WTC11 (cell line): ENCODE measurements around the gene LCT. TPM values are rescaled to one million over a fixed set of nuclear protein-coding genes. Genes with fewer than 3 reads are reported as not detected.

Source experiments
- ATAC-seq: fragments of 200-7000 bp; cut with Tn5 transposase; 2 replicates; pipeline ENCODE4 v1.10.0; 2021; ENCODE audit warnings: mild to moderate bottlenecking, moderate library complexity
- CTCF ChIA-PET: fragments of 300-600 bp; sonication (Branson Sonifier 250); formaldehyde crosslinking; loops from one replicate; lab custom pipeline; 2021; ENCODE audit warnings: antibody characterized with exemption; lab: Charles Lee
- POLR2A ChIA-PET: fragments of 350-600 bp; sonication (Branson Sonifier 250); formaldehyde crosslinking; loops from one replicate; lab custom pipeline; 2021; ENCODE audit warnings: antibody characterized with exemption; lab: Charles Lee
- DNase-seq: peaks from one replicate; pipeline ENCODE4 v3.0.0; 2021; ENCODE audit warnings: low spot score
- H3K27ac Mint-ChIP-seq: 2 replicates; pipeline ENCODE4 v1.8.0; 2021; ENCODE audit warnings: mixed read lengths
- H3K27me3 Mint-ChIP-seq: 2 replicates; pipeline ENCODE4 v1.8.0; 2021; ENCODE audit warnings: low read depth, mild to moderate bottlenecking, moderate library complexity, mixed read lengths
- H3K36me3 Mint-ChIP-seq: 2 replicates; pipeline ENCODE4 v1.8.0; 2021; ENCODE audit warnings: mixed read lengths
- H3K4me1 Mint-ChIP-seq: 2 replicates; pipeline ENCODE4 v1.8.0; 2022; ENCODE audit warnings: mixed read lengths
- H3K4me3 Mint-ChIP-seq: 2 replicates; pipeline ENCODE4 v1.8.0; 2021; ENCODE audit warnings: mild to moderate bottlenecking, moderate library complexity, mixed read lengths
- H3K9me3 Mint-ChIP-seq: 2 replicates; pipeline ENCODE4 v1.8.0; 2021; ENCODE audit warnings: mixed read lengths
- CBFB ChIP-seq: sonication (generic); formaldehyde crosslinking; IDR thresholded peaks from 2 replicates; pipeline ENCODE4 v1.8.1; 2022; ENCODE audit warnings: mild to moderate bottlenecking, low read depth, missing genetic modification reagents
- GTF2I ChIP-seq: fragments of 250-450 bp; sonication (Bioruptor Pico); conservative IDR thresholded peaks from 2 replicates; pipeline ENCODE4 v1.4.0; 2021; ENCODE audit warnings: mild to moderate bottlenecking
- HMGA2 ChIP-seq: fragments of 250-450 bp; sonication (Bioruptor Pico); IDR thresholded peaks from 2 replicates; pipeline ENCODE4 v1.4.0; 2021; ENCODE audit warnings: mild to moderate bottlenecking, moderate library complexity
- IRF2 ChIP-seq: sonication (generic); formaldehyde crosslinking; IDR thresholded peaks from 2 replicates; pipeline ENCODE4 v1.8.0; 2022; ENCODE audit warnings: low read depth, missing genetic modification reagents, borderline replicate concordance
- JUN ChIP-seq: sonication (generic); formaldehyde crosslinking; IDR thresholded peaks from 2 replicates; pipeline ENCODE4 v1.8.0; 2023; ENCODE audit warnings: mild to moderate bottlenecking, missing genetic modification reagents
- NR2C2 ChIP-seq: sonication (generic); formaldehyde crosslinking; IDR thresholded peaks from 2 replicates; pipeline ENCODE4 v1.8.0; 2022; ENCODE audit warnings: mild to moderate bottlenecking, missing genetic modification reagents
- NR3C1 ChIP-seq: sonication (generic); formaldehyde crosslinking; conservative IDR thresholded peaks from 2 replicates; pipeline ENCODE4 v1.8.1; 2023; ENCODE audit warnings: low read depth, mild to moderate bottlenecking, missing genetic modification reagents
- RELA ChIP-seq: sonication (generic); formaldehyde crosslinking; IDR thresholded peaks from 2 replicates; pipeline ENCODE4 v1.8.1; 2022; ENCODE audit warnings: missing genetic modification reagents, mild to moderate bottlenecking, borderline replicate concordance
- SMAD3 ChIP-seq: sonication (generic); formaldehyde crosslinking; IDR thresholded peaks from 2 replicates; pipeline ENCODE4 v1.8.0; 2022; ENCODE audit warnings: missing genetic modification reagents, mild to moderate bottlenecking, borderline replicate concordance
- SP1 ChIP-seq: sonication (generic); formaldehyde crosslinking; conservative IDR thresholded peaks from 2 replicates; pipeline ENCODE4 v1.8.1; 2022; ENCODE audit warnings: missing genetic modification reagents
- TEAD1 ChIP-seq: sonication (generic); formaldehyde crosslinking; IDR thresholded peaks from 2 replicates; pipeline ENCODE4 v1.8.0; 2022; ENCODE audit warnings: mild to moderate bottlenecking, missing genetic modification reagents
- TEAD4 ChIP-seq: sonication (generic); formaldehyde crosslinking; IDR thresholded peaks from 2 replicates; pipeline ENCODE4 v1.8.0; 2022; ENCODE audit warnings: mild to moderate bottlenecking, missing genetic modification reagents
- TP53 ChIP-seq: sonication (generic); formaldehyde crosslinking; IDR thresholded peaks from 2 replicates; pipeline ENCODE4 v1.8.1; 2023; ENCODE audit warnings: mild to moderate bottlenecking, missing genetic modification reagents
- ZNF138 ChIP-seq: sonication (generic); formaldehyde crosslinking; conservative IDR thresholded peaks from 2 replicates; pipeline ENCODE4 v1.8.1; 2022; ENCODE audit warnings: mild to moderate bottlenecking, moderate library complexity, missing genetic modification reagents
- ZNF232 ChIP-seq: sonication (generic); formaldehyde crosslinking; IDR thresholded peaks from 2 replicates; pipeline ENCODE4 v1.8.0; 2022; ENCODE audit warnings: mild to moderate bottlenecking, missing genetic modification reagents
- ZNF263 ChIP-seq: sonication (generic); formaldehyde crosslinking; IDR thresholded peaks from 2 replicates; pipeline ENCODE4 v1.8.1; 2022; ENCODE audit warnings: low read depth, mild to moderate bottlenecking, moderate library complexity, missing genetic modification reagents
- ZNF317 ChIP-seq: sonication (generic); formaldehyde crosslinking; IDR thresholded peaks from 2 replicates; pipeline ENCODE4 v1.8.1; 2023; ENCODE audit warnings: low read depth, mild to moderate bottlenecking, moderate library complexity, missing genetic modification reagents, borderline replicate concordance
- ZNF671 ChIP-seq: fragments of 250-450 bp; sonication (Bioruptor Pico); IDR thresholded peaks from 2 replicates; pipeline ENCODE4 v1.8.0; 2021; ENCODE audit warnings: mild to moderate bottlenecking
- total RNA-seq: library from RNA; stranded (reverse); gene quantifications from 3 replicates; pipeline ENCODE4 v1.2.3, GENCODE V29; 2021
- TF ChIP-seq, protein P1 (sequence below): fragments of 250-450 bp; sonication (Bioruptor Pico); conservative IDR thresholded peaks from 2 replicates; pipeline ENCODE4 v1.9.0; 2021; ENCODE audit warnings: mild to moderate bottlenecking
- TF ChIP-seq, protein P2 (sequence below): sonication (generic); formaldehyde crosslinking; IDR thresholded peaks from 2 replicates; pipeline ENCODE4 v1.8.1; 2023; ENCODE audit warnings: mild to moderate bottlenecking, missing genetic modification reagents, moderate library complexity
- TF ChIP-seq, protein P3 (sequence below): sonication (generic); formaldehyde crosslinking; IDR thresholded peaks from 2 replicates; pipeline ENCODE4 v1.8.1; 2022; ENCODE audit warnings: missing genetic modification reagents, borderline replicate concordance
- TF ChIP-seq, protein P4 (sequence below): sonication (generic); formaldehyde crosslinking; IDR thresholded peaks from 2 replicates; pipeline ENCODE4 v1.8.0; 2022; ENCODE audit warnings: mild to moderate bottlenecking, missing genetic modification reagents
- TF ChIP-seq, protein P5 (sequence below): sonication (generic); formaldehyde crosslinking; IDR thresholded peaks from 2 replicates; pipeline ENCODE4 v1.8.0; 2022; ENCODE audit warnings: mild to moderate bottlenecking, missing genetic modification reagents

Gene LCT
- total RNA-seq, 1 experiment from 2014 or later = 0.02 TPM

DNA sequence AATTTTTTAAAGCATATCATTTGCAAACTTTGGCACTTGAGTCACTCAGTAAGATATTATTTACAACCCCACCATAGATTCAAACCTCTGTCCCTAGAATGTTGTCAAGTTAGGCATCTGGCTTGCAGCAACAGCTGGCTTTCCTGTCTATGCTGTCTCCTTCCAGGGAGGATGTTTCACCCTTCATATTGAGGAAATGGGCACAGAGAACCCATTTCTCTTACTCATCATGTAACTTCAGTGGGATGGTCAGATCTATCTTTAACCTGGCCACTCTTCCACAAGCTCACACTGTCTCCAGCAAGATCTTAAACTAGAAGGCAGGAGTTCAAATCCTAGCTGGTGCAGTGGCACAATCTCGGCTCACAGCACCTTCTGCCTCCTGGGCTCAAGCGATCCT is 15.8 kb downstream of the LCT start:
- H3K27ac Mint-ChIP-seq = no peak overlapping the region

DNA sequence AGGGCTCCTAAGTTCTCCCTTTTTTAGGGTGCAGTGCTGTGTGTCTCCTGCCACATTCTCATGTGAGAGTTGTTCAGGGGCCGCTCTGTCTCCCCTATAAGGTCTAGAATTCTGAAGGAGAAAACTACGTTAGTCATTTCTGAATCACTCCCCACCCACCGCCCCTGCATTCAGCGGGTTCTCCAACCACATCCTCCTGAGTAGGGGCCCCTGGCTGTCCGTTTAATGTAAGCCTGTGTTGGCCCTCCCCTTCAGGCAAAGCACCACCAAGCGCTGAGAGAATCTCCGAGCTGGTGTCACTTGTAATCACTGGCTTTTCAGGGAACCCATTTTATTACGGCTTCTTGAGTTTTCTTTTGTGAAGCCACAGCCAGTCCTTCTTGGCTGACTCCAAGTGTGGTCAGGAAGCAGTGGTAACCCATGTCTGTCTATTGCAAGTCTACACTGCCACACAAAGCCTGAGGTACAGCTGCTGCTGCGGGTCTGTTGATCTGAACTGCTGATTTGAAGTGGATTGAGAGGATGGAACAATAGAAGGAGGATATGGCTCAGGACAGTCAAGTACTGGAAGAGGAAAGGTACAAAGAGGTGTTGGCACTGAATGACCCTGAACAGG is 16.9 kb downstream of the LCT start:
- H3K4me1 Mint-ChIP-seq = no peaks in the 10 kb centered on the region
- CTCF ChIA-PET = no interaction called here
- peaks cover 24% of the 10 kb centered on the region for H3K9me3 Mint-ChIP-seq
- no peak overlapping the region for H3K27ac Mint-ChIP-seq
- H3K4me3 Mint-ChIP-seq = no peak overlapping the region
- DNase-seq (no peak), ATAC-seq (no peak)
- POLR2A ChIA-PET = no interaction called here
- no peak for TF ChIP-seq NR2C2 (CRISPR knock-in tag)
- no peak for TF ChIP-seq ZNF317 (CRISPR knock-in tag)
- TF ChIP-seq RELA (CRISPR knock-in tag) = no peak
- TF ChIP-seq TEAD4 = no peak
- TF ChIP-seq SP1 (CRISPR knock-in tag) = no peak
- TF ChIP-seq TP53 (CRISPR knock-in tag) = no peak
- TF ChIP-seq CBFB (CRISPR knock-in tag) = no peak
- TF ChIP-seq HMGA2 (CRISPR knock-in tag) = no peak
- no peak for TF ChIP-seq SMAD3 (CRISPR knock-in tag)
- TF ChIP-seq NR3C1 (CRISPR knock-in tag) = no peak
- no peak for TF ChIP-seq ZNF263
- TF ChIP-seq, protein P1, sequence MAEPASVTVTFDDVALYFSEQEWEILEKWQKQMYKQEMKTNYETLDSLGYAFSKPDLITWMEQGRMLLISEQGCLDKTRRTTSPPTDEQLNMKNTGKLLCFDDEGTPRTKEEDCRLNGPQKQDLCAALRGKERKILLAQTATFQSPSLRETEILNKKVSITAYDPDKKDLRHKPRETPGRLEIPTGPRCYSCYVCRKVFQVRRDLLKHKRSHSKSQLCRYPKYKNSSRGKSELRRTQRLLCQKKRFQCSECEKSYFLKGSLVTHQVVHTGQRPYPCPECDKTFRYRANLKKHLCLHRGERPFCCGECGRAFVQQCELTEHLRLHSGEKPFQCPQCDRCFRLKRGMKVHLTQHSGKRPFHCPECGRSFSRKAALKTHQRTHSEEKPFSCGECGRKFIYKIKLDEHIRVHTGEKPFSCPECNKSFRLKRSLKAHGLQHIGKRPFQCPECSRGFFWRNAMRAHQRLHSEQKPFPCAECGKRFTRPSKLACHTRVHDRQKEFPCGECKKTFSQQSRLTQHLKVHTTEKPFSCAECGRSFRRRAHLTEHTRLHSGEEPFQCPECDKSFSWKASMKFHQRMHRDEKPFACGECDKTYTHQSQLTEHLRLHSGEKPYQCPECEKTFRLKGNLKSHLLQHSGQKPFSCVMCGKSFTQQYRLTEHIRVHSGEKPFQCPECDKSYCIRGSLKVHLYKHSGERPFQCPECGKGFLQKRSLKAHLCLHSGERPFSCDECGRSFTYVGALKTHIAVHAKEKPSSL (CRISPR knock-in tag) = no peak
- H3K36me3 Mint-ChIP-seq = no peaks in the 10 kb centered on the region
- peaks cover 7% of the 10 kb centered on the region; the same call in 1 of the 2 replicates for H3K27me3 Mint-ChIP-seq

More for the DNA sequence above, 15.8 kb downstream of the LCT start:
- DNase-seq (no peak), ATAC-seq (no peak)
- Mint-ChIP-seq H3K36me3 (no peaks in the 10 kb centered on the region), H3K9me3 (peaks cover 24% of the 10 kb centered on the region), H3K27me3 (peaks cover 7% of the 10 kb centered on the region; the same call in 1 of the 2 replicates), H3K4me3 (no peak overlapping the region), H3K4me1 (no peaks in the 10 kb centered on the region)
- ChIA-PET CTCF (no interaction called here), POLR2A (no interaction called here)
- no peak for TF ChIP-seq JUN (CRISPR knock-in tag)
- TF ChIP-seq ZNF138 = no peak
- TF ChIP-seq, protein P1 (CRISPR knock-in tag) = no peak
- TF ChIP-seq, protein P2, sequence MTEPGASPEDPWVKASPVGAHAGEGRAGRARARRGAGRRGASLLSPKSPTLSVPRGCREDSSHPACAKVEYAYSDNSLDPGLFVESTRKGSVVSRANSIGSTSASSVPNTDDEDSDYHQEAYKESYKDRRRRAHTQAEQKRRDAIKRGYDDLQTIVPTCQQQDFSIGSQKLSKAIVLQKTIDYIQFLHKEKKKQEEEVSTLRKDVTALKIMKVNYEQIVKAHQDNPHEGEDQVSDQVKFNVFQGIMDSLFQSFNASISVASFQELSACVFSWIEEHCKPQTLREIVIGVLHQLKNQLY = no peak
- TF ChIP-seq, protein P3, sequence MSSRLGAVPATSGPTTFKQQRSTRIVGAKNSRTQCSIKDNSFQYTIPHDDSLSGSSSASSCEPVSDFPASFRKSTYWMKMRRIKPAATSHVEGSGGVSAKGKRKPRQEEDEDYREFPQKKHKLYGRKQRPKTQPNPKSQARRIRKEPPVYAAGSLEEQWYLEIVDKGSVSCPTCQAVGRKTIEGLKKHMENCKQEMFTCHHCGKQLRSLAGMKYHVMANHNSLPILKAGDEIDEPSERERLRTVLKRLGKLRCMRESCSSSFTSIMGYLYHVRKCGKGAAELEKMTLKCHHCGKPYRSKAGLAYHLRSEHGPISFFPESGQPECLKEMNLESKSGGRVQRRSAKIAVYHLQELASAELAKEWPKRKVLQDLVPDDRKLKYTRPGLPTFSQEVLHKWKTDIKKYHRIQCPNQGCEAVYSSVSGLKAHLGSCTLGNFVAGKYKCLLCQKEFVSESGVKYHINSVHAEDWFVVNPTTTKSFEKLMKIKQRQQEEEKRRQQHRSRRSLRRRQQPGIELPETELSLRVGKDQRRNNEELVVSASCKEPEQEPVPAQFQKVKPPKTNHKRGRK (CRISPR knock-in tag) = no peak
- TF ChIP-seq, protein P4, sequence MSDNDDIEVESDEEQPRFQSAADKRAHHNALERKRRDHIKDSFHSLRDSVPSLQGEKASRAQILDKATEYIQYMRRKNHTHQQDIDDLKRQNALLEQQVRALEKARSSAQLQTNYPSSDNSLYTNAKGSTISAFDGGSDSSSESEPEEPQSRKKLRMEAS (CRISPR knock-in tag) = no peak
- no peak for TF ChIP-seq TEAD1
- no peak for TF ChIP-seq ZNF671 (CRISPR knock-in tag)
- TF ChIP-seq GTF2I (CRISPR knock-in tag) = no peak
- no peak for TF ChIP-seq ZNF232 (CRISPR knock-in tag)
- TF ChIP-seq IRF2 (CRISPR knock-in tag) = no peak
- TF ChIP-seq, protein P5, sequence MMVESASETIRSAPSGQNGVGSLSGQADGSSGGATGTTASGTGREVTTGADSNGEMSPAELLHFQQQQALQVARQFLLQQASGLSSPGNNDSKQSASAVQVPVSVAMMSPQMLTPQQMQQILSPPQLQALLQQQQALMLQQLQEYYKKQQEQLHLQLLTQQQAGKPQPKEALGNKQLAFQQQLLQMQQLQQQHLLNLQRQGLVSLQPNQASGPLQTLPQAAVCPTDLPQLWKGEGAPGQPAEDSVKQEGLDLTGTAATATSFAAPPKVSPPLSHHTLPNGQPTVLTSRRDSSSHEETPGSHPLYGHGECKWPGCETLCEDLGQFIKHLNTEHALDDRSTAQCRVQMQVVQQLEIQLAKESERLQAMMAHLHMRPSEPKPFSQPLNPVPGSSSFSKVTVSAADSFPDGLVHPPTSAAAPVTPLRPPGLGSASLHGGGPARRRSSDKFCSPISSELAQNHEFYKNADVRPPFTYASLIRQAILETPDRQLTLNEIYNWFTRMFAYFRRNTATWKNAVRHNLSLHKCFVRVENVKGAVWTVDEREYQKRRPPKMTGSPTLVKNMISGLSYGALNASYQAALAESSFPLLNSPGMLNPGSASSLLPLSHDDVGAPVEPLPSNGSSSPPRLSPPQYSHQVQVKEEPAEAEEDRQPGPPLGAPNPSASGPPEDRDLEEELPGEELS = no peak
